ENCODE measurements around the gene KRT77.
"Not testable (repeated sequence)": the region's sequence is repeated elsewhere in the genome, so short reads cannot be mapped to it uniquely, and the experiment has no call there.

Gene KRT77

DNA sequence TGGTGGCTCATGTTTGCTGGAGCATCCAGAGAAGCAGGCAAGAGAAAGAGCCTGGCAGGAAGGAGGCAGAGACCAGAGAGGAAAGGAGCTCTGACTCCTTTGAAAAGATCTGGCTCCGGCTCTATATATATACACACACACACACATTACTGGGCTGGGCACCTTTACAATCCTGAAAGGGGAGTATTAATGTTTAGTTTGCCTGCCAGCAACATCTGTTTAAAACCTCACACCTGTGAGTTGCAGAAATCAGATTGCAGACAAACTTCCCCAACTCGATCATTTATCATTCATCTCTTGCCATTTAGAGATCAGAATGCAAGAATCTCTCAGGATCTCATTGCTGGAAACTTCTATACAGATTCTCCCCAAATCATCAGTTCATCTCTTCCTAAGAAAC lies at the start of gene KRT77:
Gene KRT77, minus strand, starts transcription at position 101 of the 400 bp plus-strand sequence. Its CDS starts 90 bp downstream, at position 11.
- no peak for DNase-seq

DNA sequence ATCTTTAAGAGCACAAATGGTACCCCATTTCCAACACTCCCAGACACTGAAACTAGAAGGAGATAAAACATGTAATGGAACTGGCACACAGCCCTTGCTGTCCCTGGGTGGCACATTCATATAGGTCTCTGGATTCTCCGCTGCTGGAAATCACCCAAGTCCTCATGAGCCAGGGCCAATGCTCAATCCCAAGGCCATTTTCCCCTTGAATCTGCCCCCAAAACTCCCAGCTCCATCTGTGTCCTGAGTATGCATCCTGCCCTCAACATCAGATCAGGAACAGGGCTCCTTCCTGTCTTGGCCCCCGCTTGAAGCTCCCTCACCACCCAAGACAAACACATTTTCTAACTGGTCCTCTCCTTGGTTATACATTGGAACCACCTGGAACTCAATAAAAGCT lies 49.2 kb upstream of the KRT77 start:
- no peak for DNase-seq

DNA sequence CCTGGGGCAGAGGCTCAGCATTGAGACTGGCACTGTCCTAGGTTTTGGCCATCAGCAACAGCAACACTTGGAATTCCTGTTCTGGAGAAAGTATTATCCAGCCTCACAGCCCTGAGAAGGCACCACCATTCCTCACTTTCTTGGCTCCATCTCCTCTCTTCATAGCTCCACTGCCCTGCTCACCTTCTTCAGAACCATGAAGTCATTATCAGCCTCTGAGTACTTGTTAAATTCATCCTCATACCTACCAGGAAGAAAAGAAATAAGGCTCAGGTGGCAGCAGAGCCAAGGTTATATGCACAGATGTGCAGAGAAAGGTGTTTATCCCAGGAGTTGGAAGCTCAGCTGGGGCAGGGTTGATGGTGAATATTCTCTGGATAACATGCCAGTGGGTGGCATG lies 48.5 kb upstream of the KRT77 start:
- DNase-seq, result no peak

DNA sequence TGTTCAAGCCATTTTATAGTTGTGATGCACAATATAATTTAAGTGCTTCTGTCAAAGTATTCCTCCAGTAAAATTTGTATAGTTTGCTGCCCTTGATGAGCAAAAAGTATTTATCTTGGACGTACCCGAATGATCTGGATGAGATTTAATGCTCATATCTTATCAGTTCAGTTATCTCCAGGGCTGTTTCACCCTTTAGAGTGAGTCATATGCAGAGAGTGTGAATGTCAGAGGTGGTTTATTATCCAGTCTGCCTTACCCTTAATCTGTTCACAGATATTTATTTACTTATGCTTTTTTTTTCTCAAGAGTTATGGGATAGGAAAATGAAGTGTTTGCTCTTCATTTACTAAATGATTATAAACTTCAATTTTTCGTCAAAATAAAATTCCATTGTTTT lies 47.2 kb upstream of the KRT77 start:
- DNase-seq, result not testable (repeated sequence)

DNA sequence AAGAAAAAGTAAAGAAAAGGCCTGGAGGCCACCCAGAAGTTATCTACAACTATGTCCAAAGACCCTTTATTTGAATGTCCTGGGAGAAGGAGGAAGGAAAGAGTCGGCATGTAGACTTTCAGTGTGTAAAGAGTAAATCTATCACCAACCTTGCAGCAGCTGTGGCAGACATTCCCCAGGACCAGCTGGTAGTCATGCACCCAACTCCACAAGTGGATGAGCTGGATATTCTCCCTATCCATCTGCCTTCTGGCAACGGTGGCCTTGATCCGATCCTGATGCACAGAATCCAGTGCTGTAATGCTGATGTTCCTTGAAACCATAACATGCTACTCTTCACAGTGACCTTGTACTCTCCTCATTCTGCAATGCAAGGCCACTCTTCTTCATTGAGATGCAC lies 46.5 kb upstream of the KRT77 start:
- no peak for DNase-seq

DNA sequence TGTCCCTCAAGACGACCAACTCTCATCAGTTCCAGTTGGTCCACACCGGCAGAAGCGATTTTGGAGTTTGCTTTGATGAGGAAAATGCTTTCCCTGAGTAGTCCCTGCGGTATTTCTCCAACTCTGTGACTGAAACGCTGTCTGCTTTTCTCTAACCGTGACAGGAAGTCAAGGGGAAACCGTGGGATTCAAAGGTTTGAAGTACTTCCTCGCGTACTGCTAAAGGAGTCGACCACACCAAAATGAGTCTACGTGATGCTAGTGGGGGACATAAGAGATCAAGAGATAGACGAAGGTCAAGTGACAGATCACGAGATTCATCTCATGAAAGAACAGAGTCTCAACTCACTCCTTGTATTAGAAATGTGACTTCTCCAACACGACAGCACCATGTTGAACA lies 45.3 kb upstream of the KRT77 start:
- no peak for DNase-seq

DNA sequence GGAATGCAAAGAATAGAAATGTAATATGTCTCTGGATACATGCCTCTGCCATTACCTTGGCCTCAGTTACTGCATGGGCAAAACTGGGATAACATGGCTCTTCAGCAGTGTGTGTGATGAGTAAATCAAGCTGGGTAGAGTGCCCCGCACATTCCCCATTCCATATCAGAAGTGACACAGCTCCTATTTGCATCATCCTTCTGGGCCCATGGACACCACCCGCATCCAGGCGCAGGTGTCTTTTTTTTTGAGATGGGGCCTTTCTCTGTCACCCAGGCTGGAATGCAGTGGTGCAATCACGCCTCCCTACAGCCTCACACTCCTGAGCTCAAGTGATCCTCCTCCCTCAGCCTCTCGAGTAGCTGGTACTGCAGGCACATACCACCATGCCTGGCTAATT lies 42.2 kb upstream of the KRT77 start:
- no peak for DNase-seq

DNA sequence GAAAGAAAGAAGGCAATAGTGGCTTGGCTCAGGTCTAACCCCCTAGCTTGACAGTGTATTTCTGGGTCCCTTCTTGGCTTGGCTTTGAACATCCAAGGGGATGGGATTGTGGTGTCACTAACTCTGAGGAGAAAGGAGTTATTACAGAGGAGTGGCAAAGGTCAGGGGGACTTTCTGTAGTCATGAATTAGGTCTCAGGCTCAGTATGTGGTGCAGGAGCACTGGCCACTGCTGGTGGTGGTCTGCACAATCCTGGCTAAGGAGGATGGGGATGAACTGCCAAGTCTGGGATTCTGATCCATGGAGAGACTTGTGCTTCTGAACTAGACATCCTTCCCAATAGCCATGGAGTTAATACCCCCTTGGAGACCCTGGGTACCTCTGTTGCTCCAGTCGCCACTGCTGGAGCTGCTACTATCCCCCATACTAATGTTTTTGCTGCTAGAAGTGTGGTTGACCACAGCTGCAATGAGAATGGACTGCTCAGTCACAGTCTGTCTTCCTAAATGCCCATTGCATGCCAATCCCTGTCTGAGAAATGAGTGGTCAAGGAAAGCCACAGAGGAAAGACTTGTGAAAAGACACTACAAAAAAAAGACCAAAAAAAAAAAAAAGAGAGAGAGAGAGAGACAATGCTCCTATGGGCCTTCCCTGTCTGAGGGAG lies 41.3 kb upstream of the KRT77 start:
- no peak for DNase-seq

DNA sequence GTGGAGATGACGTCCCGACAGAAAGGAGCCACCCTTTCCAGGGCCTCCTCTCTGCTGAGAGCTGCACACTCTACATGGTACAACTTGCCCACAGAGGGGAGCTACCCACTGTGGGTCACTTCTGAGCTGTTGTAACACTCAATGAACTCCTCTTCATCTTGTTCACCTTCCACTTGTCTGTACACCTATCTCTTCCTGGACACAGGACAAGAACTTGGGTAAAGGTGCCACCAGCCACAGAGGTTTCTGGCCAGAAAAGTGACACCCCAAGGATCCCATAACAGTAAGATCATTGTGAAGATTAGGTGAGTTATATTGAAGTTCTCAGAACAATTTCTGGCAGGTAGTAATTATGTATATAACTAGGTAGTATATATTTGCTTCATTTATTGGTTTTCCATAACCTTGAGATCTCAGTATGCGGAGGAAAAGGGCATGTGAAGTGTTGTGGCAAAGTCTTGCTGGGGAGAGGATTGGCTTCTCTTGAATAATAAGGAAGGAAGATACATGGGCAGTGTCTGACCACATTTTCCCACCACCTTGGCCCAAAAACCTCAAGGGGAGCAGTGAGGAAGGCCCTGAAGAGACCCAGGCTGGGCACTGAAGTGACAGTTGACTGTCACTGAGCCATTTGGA lies 39.6 kb upstream of the KRT77 start:
- DNase-seq, result no peak

DNA sequence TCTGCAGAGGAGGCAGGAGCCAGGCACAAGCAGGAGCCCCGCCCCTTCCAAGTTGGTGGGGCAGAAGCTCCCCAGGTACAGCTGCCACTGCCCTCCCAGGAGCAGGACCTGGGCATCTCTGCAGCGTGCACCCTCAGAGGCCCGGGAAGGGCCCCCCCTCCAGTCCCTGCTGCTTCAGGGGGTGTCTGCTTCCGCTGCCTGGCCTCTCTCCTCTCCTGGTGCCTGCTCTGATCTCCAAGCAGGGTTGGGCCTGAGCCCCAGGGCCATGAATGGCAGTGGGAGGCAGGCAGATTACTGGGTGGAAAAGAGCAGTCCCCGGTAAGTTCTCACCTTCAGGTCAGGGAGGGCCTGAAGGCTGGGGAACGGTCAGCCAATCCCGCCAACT lies 38.9 kb upstream of the KRT77 start:
- no peak for DNase-seq

DNA sequence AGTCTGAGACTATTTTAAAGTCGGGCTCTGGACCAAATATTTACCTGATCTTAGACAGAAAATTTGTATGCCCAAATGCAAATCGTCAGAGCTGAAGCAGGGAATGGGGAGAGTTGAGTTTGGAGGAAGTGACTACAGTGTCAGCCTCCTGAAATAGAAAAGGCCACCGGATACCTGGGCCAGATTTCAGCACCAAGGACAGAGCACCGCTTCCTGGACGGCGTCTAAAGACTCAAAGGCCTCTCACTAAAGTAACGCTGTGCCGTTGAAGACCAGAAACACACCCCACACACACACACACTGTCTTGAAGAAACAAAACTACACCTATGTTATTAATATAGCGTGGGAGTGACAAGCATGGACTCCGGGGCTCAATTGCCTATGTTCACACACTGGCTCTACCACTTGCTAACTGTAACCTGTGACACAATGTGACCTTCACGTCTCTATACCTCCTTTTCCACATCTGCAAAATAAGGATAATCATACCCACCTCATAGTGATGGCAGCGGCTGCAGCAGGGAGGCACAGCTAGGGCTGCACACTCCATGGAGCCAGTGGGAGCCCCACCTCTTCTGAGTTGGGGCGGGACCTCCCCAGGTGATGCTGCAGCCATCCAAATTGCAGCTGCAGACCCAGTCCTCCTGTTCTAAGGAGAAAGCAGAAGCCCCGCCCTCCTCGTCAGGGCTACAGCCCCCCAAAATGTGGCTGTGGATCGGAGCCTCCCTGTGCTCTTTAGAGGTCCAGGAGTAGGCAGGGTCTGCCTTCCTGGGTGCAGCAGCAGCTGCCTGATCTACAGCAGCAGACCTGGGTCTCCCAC lies 38.3 kb upstream of the KRT77 start:
- peak; percentile 59 for DNase-seq

DNA sequence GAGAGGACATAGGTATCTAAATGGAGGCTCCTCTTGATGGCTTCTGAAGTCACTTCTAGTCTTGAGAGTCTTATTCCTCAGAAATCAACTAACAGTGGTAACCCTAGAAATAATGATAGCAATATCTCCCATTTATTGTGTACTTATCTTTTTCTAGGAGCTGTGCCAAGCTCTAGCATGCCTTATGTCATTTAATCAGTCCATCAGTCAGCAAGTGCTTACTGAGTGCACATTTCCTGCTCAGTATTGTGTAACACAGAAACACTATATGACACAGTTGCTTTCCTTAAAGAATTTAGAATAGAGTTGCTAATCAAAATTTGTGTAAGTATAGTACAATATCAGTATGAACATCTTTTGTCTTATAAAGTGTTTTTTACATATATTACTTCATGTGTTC lies 37.3 kb upstream of the KRT77 start:
- no peak for DNase-seq

DNA sequence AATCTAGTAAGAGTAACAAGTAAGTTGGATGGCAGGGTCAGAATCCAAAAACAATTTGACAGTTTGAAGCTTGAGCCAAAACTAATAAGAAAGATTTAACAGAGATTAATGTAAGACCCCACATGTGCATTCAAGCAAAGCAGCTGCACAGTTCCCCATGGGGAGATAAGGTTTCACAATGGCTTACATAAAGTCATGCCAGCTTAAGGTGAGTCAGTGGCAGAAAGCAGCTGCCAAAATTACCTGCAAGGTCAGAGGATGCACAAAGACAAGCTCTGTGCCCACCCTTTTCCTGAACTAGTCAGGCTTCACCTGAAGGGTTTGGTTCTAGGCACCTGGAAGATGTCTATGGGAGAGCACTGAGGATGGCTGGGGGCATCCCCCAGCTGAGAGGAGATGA lies 36.6 kb upstream of the KRT77 start:
- DNase-seq, result no peak

DNA sequence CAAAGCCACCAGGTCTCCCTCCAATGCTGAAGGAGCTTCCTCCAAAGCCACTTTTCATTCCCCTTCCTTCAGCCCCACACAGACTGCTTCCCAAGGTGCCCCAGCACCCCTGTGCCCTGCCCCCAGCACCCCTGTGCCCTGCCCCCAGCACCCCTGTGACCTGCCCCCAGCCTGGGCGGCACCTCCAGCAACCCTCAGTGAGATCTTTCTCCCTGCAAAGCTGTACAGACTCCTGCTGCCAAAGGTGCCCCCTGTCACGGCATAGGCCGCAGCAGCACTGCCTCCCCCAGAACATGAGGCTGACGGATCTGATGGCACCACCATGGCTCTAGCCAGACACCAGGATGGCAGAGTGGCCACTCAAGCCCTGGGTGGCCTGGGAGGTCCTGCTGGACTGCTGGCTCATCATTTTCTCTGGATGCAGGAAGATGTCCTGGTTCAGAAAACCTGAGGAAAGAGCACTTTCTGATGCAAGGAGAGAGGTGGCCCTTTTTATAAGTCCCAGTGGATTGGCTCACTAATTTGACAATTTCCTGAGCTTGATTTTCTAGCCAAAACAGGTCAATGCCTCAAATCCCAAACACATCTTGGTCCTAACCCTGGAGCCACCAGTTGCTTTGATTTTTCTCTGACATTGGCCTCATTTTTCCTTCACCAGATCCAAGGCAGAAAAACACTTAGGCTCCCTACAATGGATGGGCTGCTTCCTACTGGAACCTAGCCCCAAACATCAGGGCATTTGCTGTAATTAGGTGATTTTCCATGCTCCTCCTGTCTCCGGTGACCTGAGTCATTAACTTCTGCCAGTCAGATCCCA lies 32.7 kb upstream of the KRT77 start:
- DNase-seq, result no peak

DNA sequence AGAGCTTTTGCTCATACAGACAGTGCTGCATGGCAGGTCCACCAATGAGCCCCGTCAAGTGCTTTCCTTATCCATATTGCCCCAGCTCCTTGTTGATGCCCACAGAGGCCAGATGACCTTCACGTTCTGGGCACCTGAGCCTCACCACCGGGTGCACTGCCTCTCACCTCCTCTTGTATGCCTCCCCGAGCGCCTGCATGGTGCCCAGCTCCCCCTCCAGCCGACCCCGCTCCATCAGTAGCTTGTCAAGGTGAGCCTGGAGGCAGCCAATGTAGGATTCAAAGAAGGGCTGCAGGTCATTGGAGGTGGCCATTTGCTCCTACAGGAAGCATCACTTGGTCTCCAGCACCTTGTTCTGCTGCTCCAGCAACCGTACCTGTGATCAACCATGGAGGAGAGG lies 31.8 kb upstream of the KRT77 start:
- DNase-seq, result no peak

DNA sequence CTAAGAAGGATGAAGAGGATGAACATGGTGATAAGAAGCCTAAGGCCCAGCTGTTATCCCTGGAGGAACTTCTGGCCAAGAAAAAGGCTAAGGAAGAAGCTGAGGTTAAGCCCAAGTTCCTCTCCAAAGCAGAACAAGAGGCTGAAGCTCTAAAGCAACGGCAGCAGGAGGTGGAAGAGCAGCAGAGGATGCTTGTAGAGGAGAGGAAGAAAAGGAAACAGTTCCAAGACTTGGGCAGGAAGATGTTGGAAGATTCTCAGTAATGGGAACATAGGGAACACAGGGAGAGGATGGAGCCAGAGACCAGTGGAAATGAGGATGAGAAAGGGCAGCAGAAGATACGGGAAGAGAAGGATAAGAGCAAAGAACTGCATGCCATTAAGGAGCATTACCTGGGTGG lies 27.5 kb upstream of the KRT77 start:
- no peak for DNase-seq

DNA sequence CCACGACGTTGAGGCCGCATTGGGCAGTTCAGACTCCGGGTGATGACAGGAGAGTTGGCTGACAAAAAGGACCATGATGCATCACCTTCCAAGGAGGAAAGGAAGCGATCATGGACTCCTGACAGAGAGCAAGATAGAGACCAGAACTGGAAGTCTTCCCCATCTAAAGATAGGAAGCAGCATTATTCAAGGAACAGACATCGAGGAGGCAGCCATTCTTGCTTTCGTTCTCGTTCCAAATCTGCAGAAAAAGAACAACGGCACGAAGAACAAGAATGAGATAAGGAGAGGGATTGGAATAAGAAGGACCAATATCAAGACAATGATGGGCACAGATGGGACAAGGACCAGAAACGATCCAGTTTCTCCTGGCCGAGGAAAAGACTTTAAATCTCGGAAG lies 27.1 kb upstream of the KRT77 start:
- DNase-seq, result no peak

DNA sequence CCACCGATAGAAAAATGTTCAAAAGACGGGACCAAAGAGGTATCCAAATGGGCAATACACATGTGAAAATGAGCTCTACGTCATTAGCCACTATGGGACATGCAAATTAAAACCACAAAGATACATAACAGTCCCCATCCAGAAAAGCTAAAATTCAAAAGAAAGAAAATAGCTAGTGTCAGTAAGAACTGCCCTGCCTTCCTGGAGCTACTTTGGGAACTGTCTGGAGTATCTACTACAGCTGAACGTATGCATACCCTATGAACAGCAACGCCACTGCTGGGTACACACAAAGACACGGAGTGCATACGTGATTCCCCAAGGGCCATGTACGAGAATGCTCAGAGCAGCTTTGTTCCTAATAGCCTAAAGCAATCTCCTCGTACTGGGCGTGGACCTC lies 25.8 kb upstream of the KRT77 start:
- DNase-seq, result no peak

DNA sequence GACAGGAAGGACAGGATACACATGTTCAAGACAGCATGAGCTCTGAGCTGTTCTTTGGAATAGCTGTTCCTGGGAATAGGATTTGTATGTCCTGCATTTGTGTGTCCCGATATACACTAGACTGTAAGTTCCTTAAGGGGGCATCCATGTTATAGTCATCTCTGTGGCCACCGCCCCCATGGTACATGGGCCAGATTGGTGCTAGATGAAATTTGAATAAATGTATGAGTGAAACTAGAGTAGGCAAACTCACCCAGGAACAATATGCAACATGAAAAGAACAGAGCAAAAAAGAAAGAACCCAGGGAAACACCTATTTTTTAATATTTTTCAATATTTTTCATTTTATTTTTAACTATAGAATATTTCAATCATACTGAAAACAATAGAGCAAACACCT lies 25.1 kb upstream of the KRT77 start:
- no peak for DNase-seq

DNA sequence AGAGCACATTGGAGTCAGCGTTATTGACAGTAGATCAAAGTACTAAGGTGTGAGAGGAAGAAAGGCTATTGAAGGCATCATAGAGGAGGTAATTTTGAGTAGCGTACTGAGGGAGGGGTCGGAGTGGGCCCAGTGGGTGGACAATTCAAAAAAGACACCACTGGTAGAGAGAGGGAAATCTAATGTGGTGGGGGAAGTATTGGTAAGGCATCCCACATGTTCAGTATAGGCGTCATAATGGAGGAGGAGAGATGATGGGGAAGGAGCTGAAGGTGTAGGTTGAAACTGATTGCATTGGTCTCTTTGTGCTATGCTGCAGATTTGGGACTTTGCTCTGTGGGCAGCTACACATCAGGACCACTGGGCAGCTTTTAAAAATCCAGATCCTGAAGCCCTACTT lies 23.7 kb upstream of the KRT77 start:
- no peak for DNase-seq

DNA sequence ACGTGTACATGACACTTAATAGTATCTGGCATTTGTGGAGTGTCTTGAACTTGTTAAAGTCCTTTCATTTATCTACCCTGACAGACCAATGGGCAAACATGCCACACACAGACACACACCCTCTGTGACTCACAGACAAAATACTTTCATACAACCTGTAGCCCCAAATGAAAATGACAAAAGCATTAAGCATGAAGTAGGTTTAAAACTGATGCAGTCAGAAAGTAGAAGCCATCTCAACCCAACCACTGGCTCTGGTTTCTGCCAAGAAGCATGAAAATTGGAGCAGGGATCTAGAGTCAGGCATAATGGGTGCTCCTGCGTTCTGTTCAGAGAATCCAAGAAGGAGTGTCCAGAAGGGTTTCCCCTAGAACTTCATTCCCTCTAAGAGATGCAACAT lies 23.1 kb upstream of the KRT77 start:
- DNase-seq, result no peak

DNA sequence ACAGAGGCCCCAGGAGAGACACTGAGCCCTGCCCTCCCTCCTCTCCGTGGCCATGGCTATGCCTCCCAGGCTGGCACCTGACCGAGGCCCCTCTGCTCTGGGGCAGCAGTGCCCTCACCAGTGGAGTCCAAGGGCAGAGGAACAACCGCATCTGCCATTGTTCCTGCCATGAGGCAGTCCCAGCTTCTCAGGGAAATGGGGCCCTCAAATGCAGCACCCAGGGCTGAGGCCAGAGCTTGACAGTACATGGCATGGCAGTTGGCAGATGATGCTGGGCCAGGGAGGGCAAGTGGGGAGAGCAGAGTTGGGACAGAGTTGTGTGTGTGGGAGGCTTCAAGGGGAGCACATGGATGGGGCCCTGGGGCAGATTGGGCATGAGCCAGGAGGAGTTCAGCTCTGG lies 21.1 kb upstream of the KRT77 start:
- DNase-seq, result no peak

DNA sequence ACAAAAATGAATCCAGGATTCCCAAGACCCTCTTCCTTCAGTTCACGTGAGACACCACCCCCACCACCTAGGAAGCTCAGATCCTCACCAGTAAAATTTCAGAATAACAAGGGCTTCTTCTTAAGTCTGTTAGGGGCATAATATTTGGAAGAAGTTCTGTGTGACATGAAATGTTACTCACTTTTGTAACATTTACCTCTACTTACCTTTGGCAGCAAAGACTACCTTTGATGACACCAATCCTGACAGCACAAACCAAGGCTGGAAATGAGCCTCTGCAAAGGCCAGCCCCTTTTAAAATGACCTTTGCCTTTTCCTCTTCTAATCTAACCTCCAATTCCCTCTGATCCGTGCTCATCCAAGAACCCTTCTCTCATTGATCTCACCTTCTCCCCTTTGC lies 19.4 kb upstream of the KRT77 start:
- no peak for DNase-seq
